Mucosa of descending colon (tissue), 3 donors: ENCODE measurements around the gene SMTN. TPM values are rescaled to one million over a fixed set of nuclear protein-coding genes. Genes with fewer than 3 reads are reported as not detected.
A peak's percentile ranks its signal among the peaks of the same experiment; 100 is the strongest.

Source experiments
- ATAC-seq: fragments of 200-7000 bp; cut with Tn5 transposase; one replicate; pipeline ENCODE4 v1.9.1; 2020; ENCODE audit warnings: mild to moderate bottlenecking, moderate library complexity
- DNase-seq, 3 donors: peaks; one replicate each; pipeline ENCODE4 v3.0.0-alpha.2; 2020
- H3K36me3 ChIP-seq: fragments of 200-600 bp; one replicate; pipeline ENCODE4 v1.8.0; 2021; ENCODE audit warnings: low read depth, mild to moderate bottlenecking
- H3K4me1 ChIP-seq: fragments of 200-600 bp; one replicate; pipeline ENCODE4 v1.8.0; 2021; ENCODE audit warnings: low read depth, mild to moderate bottlenecking
- H3K4me3 ChIP-seq: fragments of 200-600 bp; one replicate; pipeline ENCODE4 v1.8.0; 2021; ENCODE audit warnings: mild to moderate bottlenecking
- H3K9me3 ChIP-seq: fragments of 200-600 bp; one replicate; pipeline ENCODE4 v1.8.0; 2021; ENCODE audit warnings: mild to moderate bottlenecking
- intact Hi-C, 2 donors: fragments of 100-400 bp; cut with DNase I in 1 of 2; cut with micrococcal nuclease in 1 of 2; formaldehyde crosslinking; loops; one replicate each; pipeline versions ENCODE4 v1.11.0 to v1.11.1; 2022; cut with DNase I, micrococcal nuclease
- total RNA-seq, 3 donors: library from RNA; stranded (reverse); fragmentation: NEBNext Ultra II Directional in 2 of 3; extraction: Animal tissue kit (Norgen Biotek cat#: 25700) in 2 of 3; gene quantifications; one replicate each; pipeline versions ENCODE4 v1.2.1 to v1.2.4, GENCODE V29; 2021 to 2023
- TF ChIP-seq, protein P1 (sequence below): fragments of 200-600 bp; IDR thresholded peaks from one replicate; pipeline ENCODE4 v1.8.0; 2022; ENCODE audit warnings: antibody characterized with exemption, mild to moderate bottlenecking
- donor health status: DM: no; HTN: no; CAD: no; lungs with moderate emphysema.
- donor health status: DM: no; HTN: no; CAD: no.
- donor health status: DM: no; HTN: yes; CAD: no.

SMTN gene
- total RNA-seq, 3 donors from 2014 or later, result 63.6 to 799 (median 104) TPM

- no peak for ATAC-seq
- H3K4me3 ChIP-seq, result no peak overlapping the region
- TF ChIP-seq, protein P1, sequence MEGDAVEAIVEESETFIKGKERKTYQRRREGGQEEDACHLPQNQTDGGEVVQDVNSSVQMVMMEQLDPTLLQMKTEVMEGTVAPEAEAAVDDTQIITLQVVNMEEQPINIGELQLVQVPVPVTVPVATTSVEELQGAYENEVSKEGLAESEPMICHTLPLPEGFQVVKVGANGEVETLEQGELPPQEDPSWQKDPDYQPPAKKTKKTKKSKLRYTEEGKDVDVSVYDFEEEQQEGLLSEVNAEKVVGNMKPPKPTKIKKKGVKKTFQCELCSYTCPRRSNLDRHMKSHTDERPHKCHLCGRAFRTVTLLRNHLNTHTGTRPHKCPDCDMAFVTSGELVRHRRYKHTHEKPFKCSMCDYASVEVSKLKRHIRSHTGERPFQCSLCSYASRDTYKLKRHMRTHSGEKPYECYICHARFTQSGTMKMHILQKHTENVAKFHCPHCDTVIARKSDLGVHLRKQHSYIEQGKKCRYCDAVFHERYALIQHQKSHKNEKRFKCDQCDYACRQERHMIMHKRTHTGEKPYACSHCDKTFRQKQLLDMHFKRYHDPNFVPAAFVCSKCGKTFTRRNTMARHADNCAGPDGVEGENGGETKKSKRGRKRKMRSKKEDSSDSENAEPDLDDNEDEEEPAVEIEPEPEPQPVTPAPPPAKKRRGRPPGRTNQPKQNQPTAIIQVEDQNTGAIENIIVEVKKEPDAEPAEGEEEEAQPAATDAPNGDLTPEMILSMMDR, result no peak
- H3K9me3 ChIP-seq, result no peaks in the 10 kb centered on the region
- H3K4me1 ChIP-seq, result peaks cover 10% of the 10 kb centered on the region
- intact Hi-C loops, result no loop called here
- no peaks in the 10 kb centered on the region for H3K36me3 ChIP-seq
- DNase-seq, result no peak
These were observed 40.3 kb downstream of the SMTN start for GRCh38 chr22:31121403-31121802.

DNA sequence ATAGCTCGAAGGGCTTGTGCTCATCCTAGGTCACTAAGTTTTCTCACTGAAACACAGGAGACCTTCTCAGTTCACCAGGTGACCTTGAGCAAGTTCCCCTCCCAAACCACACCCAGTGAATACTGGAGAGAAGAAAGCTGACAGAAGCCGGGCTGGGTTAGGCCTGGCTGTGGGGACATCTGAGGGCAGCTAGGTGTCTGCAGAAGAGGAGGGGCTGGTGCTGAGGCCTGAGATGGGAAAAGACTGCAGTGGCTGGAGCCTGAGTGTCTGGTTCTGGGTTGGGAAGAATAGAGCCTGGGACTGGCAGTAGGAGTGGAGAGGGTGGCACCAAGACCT is 41.0 kb downstream of the SMTN start:
- TF ChIP-seq, protein P1, result no peak
- H3K9me3 ChIP-seq, result no peaks in the 10 kb centered on the region
- intact Hi-C loops, result no loop called here
- H3K36me3 ChIP-seq, result no peaks in the 10 kb centered on the region
- ATAC-seq, result peak; percentile 60
- no peak for DNase-seq
- no peak overlapping the region for H3K4me3 ChIP-seq
- peaks cover 10% of the 10 kb centered on the region for H3K4me1 ChIP-seq

GRCh38 chr22:31122532-31123291 is 41.6 kb downstream of the SMTN start, which contains the start of gene INPP5J:
TSS of gene INPP5J (plus strand) at chr22:31122966. CDS start at chr22:31123015, 49 bp downstream.
- ATAC-seq (peak; percentile 92), DNase-seq (peak; percentile 79 to 83 (median 83))
- Histone ChIP-seq H3K36me3 (no peaks in the 10 kb centered on the region), H3K4me1 (peaks cover 10% of the 10 kb centered on the region), H3K4me3 (peak within 1 kb of the TSS; percentile 25), H3K9me3 (no peaks in the 10 kb centered on the region)
- intact Hi-C loops, result no loop called here
- TF ChIP-seq, protein P1, result no peak

DNA sequence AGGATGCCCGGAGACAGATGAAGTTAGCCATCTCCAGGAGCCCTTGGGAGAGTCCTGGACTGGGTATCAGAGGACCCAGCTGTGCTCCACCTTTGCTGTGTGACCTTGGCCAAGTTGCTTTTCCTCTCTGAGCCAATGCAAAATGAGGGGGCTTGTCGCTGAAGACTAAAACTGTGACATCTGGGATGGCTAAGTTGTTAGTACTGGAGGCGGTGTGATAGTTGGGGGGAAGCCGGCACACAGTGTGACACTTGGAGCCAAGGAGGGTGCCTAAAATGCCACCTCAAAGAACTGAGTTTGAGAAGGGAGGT is 42.1 kb downstream of the SMTN start:
- H3K9me3 ChIP-seq, result no peaks in the 10 kb centered on the region
- no peaks in the 10 kb centered on the region for H3K36me3 ChIP-seq
- intact Hi-C loops, result no loop called here
- peak overlapping the region; percentile 25 for H3K4me3 ChIP-seq
- ATAC-seq, result no peak
- peak in 1 of 3 donors; percentile 27 for DNase-seq
- TF ChIP-seq, protein P1, result no peak
- H3K4me1 ChIP-seq, result peaks cover 10% of the 10 kb centered on the region

DNA sequence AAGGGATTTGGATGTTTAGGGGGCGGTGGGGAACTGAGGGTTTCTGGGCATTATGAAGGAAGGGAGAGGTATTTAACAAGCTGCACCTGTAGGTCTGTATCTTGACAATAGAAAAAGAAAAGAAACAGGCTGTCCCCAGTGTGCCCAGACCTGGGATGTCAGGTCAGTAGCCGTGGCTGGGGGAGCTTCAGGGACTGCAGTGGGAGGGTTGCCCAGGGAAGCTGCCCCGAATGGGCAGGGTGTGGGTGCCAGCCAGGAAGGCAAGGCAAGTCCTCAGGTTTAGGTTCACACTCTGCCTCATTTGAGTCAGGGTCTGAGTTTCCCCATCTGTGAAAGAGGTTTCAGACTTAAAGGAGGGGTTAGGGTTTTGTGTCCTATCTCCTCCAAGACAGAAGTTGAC is 43.2 kb downstream of the SMTN start:
- peaks cover 10% of the 10 kb centered on the region for H3K4me1 ChIP-seq
- TF ChIP-seq, protein P1, result no peak
- H3K9me3 ChIP-seq, result no peaks in the 10 kb centered on the region
- intact Hi-C loops, result no loop called here
- no peak for ATAC-seq
- no peak overlapping the region for H3K4me3 ChIP-seq
- no peaks in the 10 kb centered on the region for H3K36me3 ChIP-seq
- DNase-seq, result peak in 1 of 3 donors; percentile 23
